Measurements from ENCODE around the gene TBC1D17. TPM values are rescaled to one million over a fixed set of nuclear protein-coding genes. Genes with fewer than 3 reads are reported as not detected.

The TBC1D17 gene
- total RNA-seq, 1 experiment from 2014 or later = 35.1 TPM

- Histone ChIP-seq H3K27me3 (replicated peaks; ENCODE audit: insufficient read depth, low read depth, low read length, poor library complexity) (no peaks in the 10 kb centered on the region), H3K4me1 (ENCODE audit: insufficient read depth, low read length, poor library complexity, severe bottlenecking) (peaks cover 22% of the 10 kb centered on the region), H3K9me3 (ENCODE audit: low read depth, low read length, poor library complexity, severe bottlenecking) (no peaks in the 10 kb centered on the region), H3K36me3 (ENCODE audit: insufficient read depth, low read length, poor library complexity, severe bottlenecking) (peaks cover 48% of the 10 kb centered on the region), H3K27ac (ENCODE audit: low read depth, low read length, poor library complexity, severe bottlenecking) (peak overlapping the region; percentile 35), H3K4me3 (ENCODE audit: low read depth, low read length, poor library complexity, severe bottlenecking) (no peak overlapping the region)
- ChIA-PET POLR2A (ENCODE audit: low non-redundant PET) (interaction anchor here (0.7 kb wide), 1 partner anchor 55 kb away, joined by 5 read pairs; the partner anchor contains the start of genes AKT1S1 and TBC1D17), CTCF (no interaction called here)
- no peak for DNase-seq (ENCODE audit: low spot score)
- BruUV-seq (replicated peaks) = no TSS peak
- no peak for TF ChIP-seq EZH2 (IDR thresholded peaks at IDR 0.05; ENCODE audit: borderline replicate concordance, low read depth, low read length, poor library complexity, severe bottlenecking)
- no peak for TF ChIP-seq CTCF (conservative IDR thresholded peaks at IDR 0.05; ENCODE audit: low read depth, low read length)
- intact Hi-C loops (cut with micrococcal nuclease; ENCODE audit: unreplicated experiment) = no loop called here
Observed at GRCh38 chr19:49932731-49933131, 55.2 kb downstream of the TBC1D17 start.

GRCh38 chr19:49933643-49934042, 56.1 kb downstream of the TBC1D17 start:
- no peak for DNase-seq (ENCODE audit: low spot score)
- Histone ChIP-seq H3K27ac (ENCODE audit: low read depth, low read length, poor library complexity, severe bottlenecking) (peak overlapping the region; percentile 35), H3K36me3 (ENCODE audit: insufficient read depth, low read length, poor library complexity, severe bottlenecking) (peaks cover 46% of the 10 kb centered on the region), H3K4me3 (ENCODE audit: low read depth, low read length, poor library complexity, severe bottlenecking) (no peak overlapping the region), H3K27me3 (replicated peaks; ENCODE audit: insufficient read depth, low read depth, low read length, poor library complexity) (no peaks in the 10 kb centered on the region), H3K9me3 (ENCODE audit: low read depth, low read length, poor library complexity, severe bottlenecking) (no peaks in the 10 kb centered on the region), H3K4me1 (ENCODE audit: insufficient read depth, low read length, poor library complexity, severe bottlenecking) (peaks cover 16% of the 10 kb centered on the region)
- CTCF ChIA-PET = no interaction called here
- no TSS peak for BruUV-seq (replicated peaks)
- intact Hi-C loops (cut with micrococcal nuclease; ENCODE audit: unreplicated experiment) = no loop called here
- TF ChIP-seq CTCF (conservative IDR thresholded peaks at IDR 0.05; ENCODE audit: low read depth, low read length) (no peak), EZH2 (IDR thresholded peaks at IDR 0.05; ENCODE audit: borderline replicate concordance, low read depth, low read length, poor library complexity, severe bottlenecking) (no peak)
- POLR2A ChIA-PET (ENCODE audit: low non-redundant PET) = interaction anchor here (0.8 kb wide), 1 partner anchor 64 kb away, joined by 4 read pairs; no protein-coding TSS in a partner anchor

- ChIA-PET CTCF (no interaction called here), POLR2A (ENCODE audit: low non-redundant PET) (interaction anchor here (0.8 kb wide), 1 partner anchor 14 kb away, joined by 4 read pairs; no protein-coding TSS in a partner anchor)
- no peak overlapping the region for H3K4me3 ChIP-seq (ENCODE audit: low read depth, low read length, poor library complexity, severe bottlenecking)
- H3K9me3 ChIP-seq (ENCODE audit: low read depth, low read length, poor library complexity, severe bottlenecking) = no peaks in the 10 kb centered on the region
- intact Hi-C loops (cut with micrococcal nuclease; ENCODE audit: unreplicated experiment) = no loop called here
- peaks cover 21% of the 10 kb centered on the region for H3K36me3 ChIP-seq (ENCODE audit: insufficient read depth, low read length, poor library complexity, severe bottlenecking)
- no peak for TF ChIP-seq CTCF (conservative IDR thresholded peaks at IDR 0.05; ENCODE audit: low read depth, low read length)
- no peak for DNase-seq (ENCODE audit: low spot score)
- H3K27ac ChIP-seq (ENCODE audit: low read depth, low read length, poor library complexity, severe bottlenecking) = no peak overlapping the region
- no TSS peak for BruUV-seq (replicated peaks)
- H3K4me1 ChIP-seq (ENCODE audit: insufficient read depth, low read length, poor library complexity, severe bottlenecking) = peaks cover 6% of the 10 kb centered on the region
- H3K27me3 ChIP-seq (replicated peaks; ENCODE audit: insufficient read depth, low read depth, low read length, poor library complexity) = no peaks in the 10 kb centered on the region
Observed at GRCh38 chr19:49936549-49936948, 59.0 kb downstream of the TBC1D17 start.
